ENCODE measurements around the gene FAM184A.

Gene FAM184A

DNA sequence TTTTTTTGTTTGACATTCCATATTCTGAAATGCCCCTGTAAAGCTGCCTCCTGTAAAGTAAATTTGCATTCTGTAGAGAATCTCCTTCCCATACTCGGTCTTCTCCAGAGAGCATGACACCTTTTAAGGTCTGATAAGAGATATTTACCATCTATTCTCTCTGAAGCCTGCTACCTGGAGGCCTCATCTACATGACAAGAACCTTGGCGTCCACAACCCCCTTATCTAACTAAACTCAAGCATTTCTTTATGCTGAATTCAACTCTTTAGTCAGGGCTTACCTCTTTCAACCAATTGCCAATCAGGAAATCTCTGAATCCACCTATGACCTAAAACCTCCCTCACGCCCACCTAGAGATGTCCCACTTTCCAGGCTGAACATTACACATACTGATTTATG is 51.6 kb downstream of the FAM184A start:
- Histone ChIP-seq H3K36me3 (ENCODE audit: control insufficient read depth, insufficient read depth, low read length) (no peaks in the 10 kb centered on the region), H3K79me1 (ENCODE audit: low read length) (no peaks in the 10 kb centered on the region), H2BK5ac (ENCODE audit: low read length) (peak overlapping the region; percentile 24), H2BK120ac (ENCODE audit: low read depth, low read length) (no peak overlapping the region), H3K4me2 (ENCODE audit: low read length) (no peak overlapping the region), H2AK5ac (ENCODE audit: low read length) (no peak overlapping the region), H3K18ac (ENCODE audit: low read length) (no peak overlapping the region), H3K4ac (ENCODE audit: low read depth, low read length) (no peak overlapping the region), H3K27me3 (ENCODE audit: insufficient read depth, low read length, poor library complexity) (no peaks in the 10 kb centered on the region), H3K9ac (ENCODE audit: low read length) (no peak overlapping the region), H3K4me1 (ENCODE audit: control insufficient read depth, low read depth, low read length) (peaks cover 20% of the 10 kb centered on the region), H3K79me2 (ENCODE audit: control insufficient read depth, insufficient read depth, low read length) (no peaks in the 10 kb centered on the region), H3K4me3 (ENCODE audit: low read length) (no peak overlapping the region), H2BK15ac (replicated peaks; ENCODE audit: low read depth) (no peak overlapping the region), H3K27ac (ENCODE audit: low read depth, low read length) (peak overlapping the region; percentile 36), H3K56ac (ENCODE audit: low read length) (peak overlapping the region; percentile 53), H3K23ac (ENCODE audit: low read length) (no peak overlapping the region), H4K5ac (ENCODE audit: low read length) (peak overlapping the region; percentile 2), H4K8ac (ENCODE audit: low read depth, low read length) (no peak overlapping the region)
- peak; percentile 90 for DNase-seq
- WGBS (ENCODE audit: extremely low coverage, insufficient coverage, low lambda C conversion rate), result no CpG with 5 or more reads among the region's 3 CpGs

GRCh38 chr6:119025793-119026192 is 52.7 kb downstream of the FAM184A start:
- no peak overlapping the region for H3K4me2 ChIP-seq (ENCODE audit: low read length)
- no peak overlapping the region for H2BK120ac ChIP-seq (ENCODE audit: low read depth, low read length)
- H3K36me3 ChIP-seq (ENCODE audit: control insufficient read depth, insufficient read depth, low read length), result no peaks in the 10 kb centered on the region
- H2BK5ac ChIP-seq (ENCODE audit: low read length), result peak overlapping the region; percentile 96
- no peak overlapping the region for H2BK15ac ChIP-seq (replicated peaks; ENCODE audit: low read depth)
- no peaks in the 10 kb centered on the region for H3K79me2 ChIP-seq (ENCODE audit: control insufficient read depth, insufficient read depth, low read length)
- peak overlapping the region; percentile 75 for H3K27ac ChIP-seq (ENCODE audit: low read depth, low read length)
- WGBS (ENCODE audit: extremely low coverage, insufficient coverage, low lambda C conversion rate), result no CpG with 5 or more reads among the region's 2 CpGs
- peak overlapping the region; percentile 94 for H2AK5ac ChIP-seq (ENCODE audit: low read length)
- H3K4me1 ChIP-seq (ENCODE audit: control insufficient read depth, low read depth, low read length), result peaks cover 20% of the 10 kb centered on the region
- H3K27me3 ChIP-seq (ENCODE audit: insufficient read depth, low read length, poor library complexity), result no peaks in the 10 kb centered on the region
- peak; percentile 36 for DNase-seq
- H4K5ac ChIP-seq (ENCODE audit: low read length), result no peak overlapping the region
- H3K23ac ChIP-seq (ENCODE audit: low read length), result no peak overlapping the region
- H3K79me1 ChIP-seq (ENCODE audit: low read length), result no peaks in the 10 kb centered on the region
- no peak overlapping the region for H3K4me3 ChIP-seq (ENCODE audit: low read length)
- no peak overlapping the region for H4K8ac ChIP-seq (ENCODE audit: low read depth, low read length)
- H3K4ac ChIP-seq (ENCODE audit: low read depth, low read length), result peak overlapping the region; percentile 6
- H3K9ac ChIP-seq (ENCODE audit: low read length), result peak overlapping the region; percentile 23
- peak overlapping the region; percentile 79 for H3K56ac ChIP-seq (ENCODE audit: low read length)
- H3K18ac ChIP-seq (ENCODE audit: low read length), result peak overlapping the region; percentile 36

- Histone ChIP-seq H3K27me3 (ENCODE audit: insufficient read depth, low read length, poor library complexity) (no peaks in the 10 kb centered on the region), H4K8ac (ENCODE audit: low read depth, low read length) (no peak overlapping the region), H3K79me2 (ENCODE audit: control insufficient read depth, insufficient read depth, low read length) (no peaks in the 10 kb centered on the region), H2BK5ac (ENCODE audit: low read length) (no peak overlapping the region), H3K4me2 (ENCODE audit: low read length) (no peak overlapping the region), H3K27ac (ENCODE audit: low read depth, low read length) (peak overlapping the region; percentile 77), H3K56ac (ENCODE audit: low read length) (peak overlapping the region; percentile 66), H3K36me3 (ENCODE audit: control insufficient read depth, insufficient read depth, low read length) (no peaks in the 10 kb centered on the region), H3K23ac (ENCODE audit: low read length) (no peak overlapping the region), H3K79me1 (ENCODE audit: low read length) (no peaks in the 10 kb centered on the region), H2BK15ac (replicated peaks; ENCODE audit: low read depth) (peak overlapping the region; percentile 92), H3K18ac (ENCODE audit: low read length) (peak overlapping the region; percentile 84), H2BK120ac (ENCODE audit: low read depth, low read length) (peak overlapping the region; percentile 61), H3K9ac (ENCODE audit: low read length) (peak overlapping the region; percentile 26), H2AK5ac (ENCODE audit: low read length) (no peak overlapping the region), H3K4me3 (ENCODE audit: low read length) (no peak overlapping the region), H4K5ac (ENCODE audit: low read length) (no peak overlapping the region), H3K4me1 (ENCODE audit: control insufficient read depth, low read depth, low read length) (peaks cover 20% of the 10 kb centered on the region), H3K4ac (ENCODE audit: low read depth, low read length) (no peak overlapping the region)
- DNase-seq, result peak; percentile 78
- WGBS (ENCODE audit: extremely low coverage, insufficient coverage, low lambda C conversion rate), result no CpG with 5 or more reads among the region's 6 CpGs
Observed at GRCh38 chr6:119024111-119024510, 54.4 kb downstream of the FAM184A start.

GRCh38 chr6:119022796-119023195 is 55.7 kb downstream of the FAM184A start:
- Histone ChIP-seq H3K79me2 (ENCODE audit: control insufficient read depth, insufficient read depth, low read length) (no peaks in the 10 kb centered on the region), H3K27ac (ENCODE audit: low read depth, low read length) (no peak overlapping the region), H3K4me1 (ENCODE audit: control insufficient read depth, low read depth, low read length) (peaks cover 9% of the 10 kb centered on the region), H3K4me2 (ENCODE audit: low read length) (no peak overlapping the region), H2BK120ac (ENCODE audit: low read depth, low read length) (no peak overlapping the region), H3K4ac (ENCODE audit: low read depth, low read length) (no peak overlapping the region), H3K18ac (ENCODE audit: low read length) (no peak overlapping the region), H3K36me3 (ENCODE audit: control insufficient read depth, insufficient read depth, low read length) (no peaks in the 10 kb centered on the region), H2AK5ac (ENCODE audit: low read length) (no peak overlapping the region), H2BK5ac (ENCODE audit: low read length) (no peak overlapping the region), H3K27me3 (ENCODE audit: insufficient read depth, low read length, poor library complexity) (no peaks in the 10 kb centered on the region), H4K5ac (ENCODE audit: low read length) (no peak overlapping the region), H3K23ac (ENCODE audit: low read length) (no peak overlapping the region), H4K8ac (ENCODE audit: low read depth, low read length) (no peak overlapping the region), H2BK15ac (replicated peaks; ENCODE audit: low read depth) (no peak overlapping the region), H3K4me3 (ENCODE audit: low read length) (no peak overlapping the region), H3K56ac (ENCODE audit: low read length) (peak overlapping the region; percentile 44), H3K79me1 (ENCODE audit: low read length) (no peaks in the 10 kb centered on the region), H3K9ac (ENCODE audit: low read length) (peak overlapping the region; percentile 44)
- no peak for DNase-seq
- no CpG with 5 or more reads among the region's 4 CpGs for WGBS (ENCODE audit: extremely low coverage, insufficient coverage, low lambda C conversion rate)

GRCh38 chr6:119020597-119021561 is 57.6 kb downstream of the FAM184A start:
- no peaks in the 10 kb centered on the region for H3K36me3 ChIP-seq (ENCODE audit: control insufficient read depth, insufficient read depth, low read length)

More at GRCh38 chr6:119020597-119021561, 57.6 kb downstream of the FAM184A start:
- H3K23ac ChIP-seq (ENCODE audit: low read length), result no peak overlapping the region
- no peak overlapping the region for H3K56ac ChIP-seq (ENCODE audit: low read length)
- H4K5ac ChIP-seq (ENCODE audit: low read length), result no peak overlapping the region
- H2BK5ac ChIP-seq (ENCODE audit: low read length), result no peak overlapping the region
- WGBS (ENCODE audit: extremely low coverage, insufficient coverage, low lambda C conversion rate), result no CpG with 5 or more reads among the region's 2 CpGs
- H4K8ac ChIP-seq (ENCODE audit: low read depth, low read length), result no peak overlapping the region
- H3K27me3 ChIP-seq (ENCODE audit: insufficient read depth, low read length, poor library complexity), result no peaks in the 10 kb centered on the region
- no peak for DNase-seq
- no peaks in the 10 kb centered on the region for H3K79me1 ChIP-seq (ENCODE audit: low read length)
- no peak overlapping the region for H2BK15ac ChIP-seq (replicated peaks; ENCODE audit: low read depth)
- no peak overlapping the region for H3K9ac ChIP-seq (ENCODE audit: low read length)
- H3K18ac ChIP-seq (ENCODE audit: low read length), result no peak overlapping the region
- no peak overlapping the region for H3K4me2 ChIP-seq (ENCODE audit: low read length)
- H3K4ac ChIP-seq (ENCODE audit: low read depth, low read length), result no peak overlapping the region
- no peak overlapping the region for H3K4me3 ChIP-seq (ENCODE audit: low read length)
- H3K27ac ChIP-seq (ENCODE audit: low read depth, low read length), result no peak overlapping the region
- H2BK120ac ChIP-seq (ENCODE audit: low read depth, low read length), result no peak overlapping the region
- H3K79me2 ChIP-seq (ENCODE audit: control insufficient read depth, insufficient read depth, low read length), result no peaks in the 10 kb centered on the region
- peaks cover 4% of the 10 kb centered on the region for H3K4me1 ChIP-seq (ENCODE audit: control insufficient read depth, low read depth, low read length)
- H2AK5ac ChIP-seq (ENCODE audit: low read length), result no peak overlapping the region

All from mesendoderm (in vitro differentiated cells).